Anterior cingulate cortex (tissue), 58 donors: ENCODE measurements around the gene VAMP5.
A peak's percentile ranks its signal among the peaks of the same experiment; 100 is the strongest.
"Not testable (repeated sequence)": the region's sequence is repeated elsewhere in the genome, so short reads cannot be mapped to it uniquely, and the experiment has no call there.

ENCODE experiments used
- DNase-seq, 58 donors: peaks; one replicate each; lab custom pipeline; 2025; lab: John Stamatoyannopoulos, UW

VAMP5 gene

DNA sequence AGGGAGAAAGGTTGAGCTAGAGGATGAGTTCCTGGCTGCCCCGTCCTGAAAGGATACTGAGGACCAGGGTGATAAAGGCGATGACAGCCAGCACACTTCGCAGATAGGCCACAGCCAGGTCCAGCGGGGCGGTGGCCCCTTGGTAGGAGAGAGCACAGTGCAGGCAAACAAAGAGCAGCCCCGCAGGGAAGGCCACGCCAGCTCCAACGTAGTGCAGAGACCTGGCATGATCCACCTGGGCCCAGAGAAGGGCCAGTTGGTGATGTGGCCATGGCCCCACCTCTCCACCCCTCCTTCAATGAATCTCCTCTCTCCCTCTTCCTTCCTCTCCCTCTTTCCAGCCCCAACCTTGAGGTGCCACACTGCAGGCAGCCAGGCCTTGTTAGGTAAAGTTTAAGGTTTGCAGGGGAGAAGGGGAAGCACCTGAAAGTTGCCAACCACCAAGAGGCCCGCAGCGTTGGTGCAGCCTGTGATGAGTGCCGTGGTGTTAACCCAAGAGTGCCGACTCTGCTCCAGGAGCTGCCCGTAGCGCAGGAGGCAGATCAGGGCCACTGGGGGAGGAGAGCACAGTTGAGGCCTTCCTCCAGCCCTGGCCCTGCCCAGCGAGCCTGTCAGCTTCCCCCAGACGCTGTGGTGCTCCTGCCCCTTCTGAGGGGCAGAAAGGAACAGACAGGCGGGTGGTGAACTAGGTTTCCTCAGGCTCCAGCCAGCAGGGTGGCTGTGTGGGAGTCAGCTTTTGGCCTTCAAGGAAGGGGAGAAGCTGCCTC, 15.4 kb downstream of the VAMP5 start:
- DNase-seq, result no peak

- DNase-seq, result no peak
Measured at GRCh38 chr2:85600235-85600575, 16.0 kb downstream of the VAMP5 start.

DNA sequence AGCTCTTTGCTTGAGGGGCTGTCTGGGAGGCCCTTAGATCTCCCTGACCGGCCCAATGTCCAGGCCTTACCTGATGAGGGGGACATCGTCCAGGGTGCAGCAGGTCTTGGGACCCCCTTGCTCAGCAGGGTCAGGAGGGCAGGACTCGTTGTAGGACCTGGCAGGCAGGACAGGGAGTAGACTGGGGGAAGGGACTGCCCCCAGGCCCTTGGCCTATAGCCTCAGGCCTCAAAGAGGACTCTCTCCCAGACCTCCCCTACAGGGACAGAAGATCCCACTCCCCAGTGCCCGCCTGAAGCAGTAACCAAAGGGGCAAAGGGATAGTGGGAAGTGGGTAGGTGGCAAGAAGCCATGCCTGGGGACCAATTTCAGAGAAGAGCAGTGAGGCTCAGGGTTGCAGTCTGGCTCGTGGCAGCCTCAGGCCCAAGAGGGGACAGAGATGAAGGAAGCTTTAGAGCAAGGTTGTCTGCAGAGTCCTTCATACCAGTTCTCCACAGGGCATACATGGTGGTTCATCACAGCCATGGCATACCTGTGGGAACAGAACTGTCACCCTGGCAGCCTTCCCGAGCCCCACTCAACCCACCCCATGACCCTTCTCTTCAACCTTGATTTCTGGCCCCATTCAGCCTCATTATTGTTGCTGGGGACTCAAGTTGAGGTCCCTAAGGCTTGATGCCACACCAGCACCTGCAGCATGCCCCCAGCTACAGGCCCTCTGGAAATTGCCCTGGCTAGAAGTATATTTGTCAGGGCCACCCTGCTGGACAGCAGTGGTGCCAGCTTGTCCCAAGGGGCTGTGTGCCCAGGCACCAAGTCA, 16.9 kb downstream of the VAMP5 start:
- DNase-seq, result no peak

GRCh38 chr2:85601771-85602475, 17.7 kb downstream of the VAMP5 start:
- DNase-seq, result peak in 45 of 58 donors; percentile 45 to 86 (median 76)

- peak; percentile 57 to 96 (median 90) for DNase-seq
Measured at GRCh38 chr2:85602476-85603234, 18.4 kb downstream of the VAMP5 start, which contains the start of gene TMEM150A. TMEM150A (minus strand) TSS chr2:85602698; CDS start chr2:85601948, 750 bp downstream.

- DNase-seq, result not testable (repeated sequence)
Measured at GRCh38 chr2:85604133-85604444, 19.9 kb downstream of the VAMP5 start.

GRCh38 chr2:85604568-85605339, 20.5 kb downstream of the VAMP5 start:
- no peak for DNase-seq

GRCh38 chr2:85605406-85606115, 21.3 kb downstream of the VAMP5 start:
- peak in 3 of 58 donors; percentile 11 to 30 (median 13) for DNase-seq

GRCh38 chr2:85606116-85606455, 21.9 kb downstream of the VAMP5 start:
- no peak for DNase-seq

DNA sequence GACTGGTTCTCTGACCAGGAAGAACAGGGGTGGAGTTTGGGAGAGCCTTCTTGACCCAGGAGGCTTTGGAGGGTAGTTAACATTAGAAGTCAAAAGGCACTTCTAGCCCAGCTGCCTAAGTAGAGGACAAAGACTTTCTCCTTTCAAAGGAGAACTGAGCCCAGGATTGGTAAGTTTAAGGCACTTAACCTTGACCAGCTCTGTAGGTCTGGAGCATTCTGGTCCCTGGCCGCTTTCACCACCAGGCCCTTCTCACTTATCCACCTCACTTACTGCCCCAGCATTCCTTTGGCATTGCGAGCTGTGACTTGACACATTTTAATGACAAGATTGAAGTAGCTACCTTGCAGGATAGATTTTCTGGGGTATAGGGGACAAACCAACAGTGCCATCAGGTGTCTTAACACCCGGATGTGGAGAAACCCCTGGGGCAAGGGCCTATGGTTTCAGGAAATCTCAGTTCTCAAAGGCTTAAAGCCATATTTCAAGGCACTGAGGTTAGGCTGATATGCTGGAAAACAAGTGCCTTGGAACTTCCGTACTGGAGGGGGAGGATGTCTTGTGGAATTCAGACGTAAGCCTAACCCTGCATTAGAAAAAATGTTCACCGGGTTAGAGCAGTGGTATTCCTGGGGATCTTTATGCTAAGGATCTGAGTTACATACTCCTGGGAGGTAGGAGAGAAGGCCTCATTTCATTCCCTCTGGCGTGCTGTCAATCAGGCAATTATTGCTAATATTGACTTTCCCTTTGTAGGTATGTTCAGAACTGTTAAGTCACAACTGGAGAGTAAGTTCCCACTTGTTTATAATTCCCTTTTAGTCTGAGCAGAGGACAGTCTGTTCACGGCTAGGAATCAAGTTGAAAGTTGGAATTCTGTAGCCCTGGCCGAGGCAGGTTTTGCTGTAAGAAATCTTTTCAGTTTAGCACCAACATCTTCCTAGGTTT, 23.3 kb downstream of the VAMP5 start:
- no peak for DNase-seq

DNA sequence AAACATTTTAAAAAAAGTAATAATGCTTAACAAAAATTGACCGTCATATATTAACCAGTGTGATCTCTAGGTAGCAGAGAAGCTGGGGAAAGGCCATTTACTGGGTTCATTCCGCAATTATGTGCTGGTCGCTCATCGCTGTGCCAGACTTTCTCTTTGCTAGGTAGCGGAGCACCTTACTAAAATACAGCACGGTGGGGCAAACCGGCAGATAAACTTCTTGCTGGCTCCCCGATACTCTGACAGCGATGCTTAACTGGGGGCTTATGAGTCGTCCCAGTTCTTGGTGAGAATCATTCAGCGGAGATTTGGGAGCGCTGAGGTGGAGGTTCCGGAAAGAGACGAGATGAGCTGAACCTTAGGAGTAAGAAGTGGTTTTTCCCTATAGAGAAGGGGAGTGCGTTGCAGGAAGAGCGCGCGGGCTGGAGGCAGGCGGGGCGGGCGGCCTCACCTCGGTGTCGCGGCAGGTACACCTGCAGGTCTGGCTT, 27.0 kb downstream of the VAMP5 start:
- DNase-seq, result peak in 1 of 58 donors; percentile 46

- DNase-seq, result peak in 57 of 58 donors; percentile 41 to 91 (median 80)
Measured at GRCh38 chr2:85611705-85612587, 27.7 kb downstream of the VAMP5 start, which contains the start of gene C2orf68. C2orf68 (minus strand) TSS chr2:85612066; CDS start chr2:85611984, 82 bp downstream.

DNA sequence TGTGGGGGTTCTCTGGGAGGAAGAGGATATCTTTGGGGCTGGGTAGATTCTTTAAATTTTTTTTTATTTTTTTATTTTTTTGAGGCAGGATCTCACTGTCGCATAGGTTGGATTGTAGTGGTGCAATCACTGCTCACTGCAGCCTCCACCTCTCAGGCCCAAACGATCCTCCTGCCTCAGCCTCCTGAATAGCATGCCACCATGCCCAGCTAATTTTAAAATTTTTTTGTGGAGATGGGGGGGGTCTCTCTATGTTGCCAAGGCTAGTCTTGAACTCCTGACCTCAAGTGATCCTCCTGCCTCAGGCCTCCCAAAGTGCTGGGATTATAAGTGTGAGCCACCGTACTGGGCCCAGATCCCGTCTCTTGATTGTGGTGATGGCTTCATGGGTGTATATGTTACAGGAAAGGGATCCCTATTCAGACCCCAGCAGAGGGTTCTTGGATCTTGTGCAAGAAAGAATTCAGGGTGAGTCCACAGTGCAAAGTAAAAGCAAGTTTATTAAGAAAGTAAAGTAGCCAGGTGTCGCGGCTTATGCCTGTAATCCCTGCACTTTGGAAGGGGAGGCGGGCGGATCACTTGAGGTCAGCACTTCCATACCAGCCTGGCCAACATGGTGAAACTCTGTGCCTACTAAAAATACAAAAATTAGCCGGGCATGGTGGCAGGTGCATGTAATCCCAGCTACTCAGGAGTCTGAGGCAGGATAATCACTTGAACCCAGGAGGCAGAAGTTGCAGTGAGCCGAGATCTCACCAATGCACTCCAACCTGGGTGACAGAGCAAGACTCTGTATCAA, 29.7 kb downstream of the VAMP5 start:
- DNase-seq, result no peak

DNA sequence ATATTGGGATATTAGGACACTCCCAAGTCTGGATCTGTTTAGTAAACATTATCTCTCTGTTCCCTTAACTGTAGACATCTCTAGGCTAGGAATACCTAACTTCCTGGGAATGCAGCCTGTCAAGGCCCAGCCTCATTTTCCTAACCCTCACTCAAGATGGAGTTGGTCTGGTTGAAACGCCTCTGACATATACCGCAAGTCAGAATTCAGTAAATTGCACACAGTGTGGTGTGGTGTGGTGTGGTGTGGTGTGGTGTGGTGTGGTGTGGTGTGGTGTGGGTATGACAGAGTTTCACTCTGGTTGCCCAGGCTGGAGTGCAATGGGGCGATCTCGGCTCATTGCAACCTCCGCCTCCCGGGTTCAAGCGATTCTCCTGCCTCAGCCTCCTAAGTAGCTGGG, 30.5 kb downstream of the VAMP5 start:
- DNase-seq, result not testable (repeated sequence)

- DNase-seq, result no peak
Measured at GRCh38 chr2:85615413-85615728, 31.1 kb downstream of the VAMP5 start.

GRCh38 chr2:85617723-85618122, 33.5 kb downstream of the VAMP5 start:
- not testable (repeated sequence) for DNase-seq
